ENCODE results near the gene PCSK6.
"Not testable (repeated sequence)": the region's sequence is repeated elsewhere in the genome, so short reads cannot be mapped to it uniquely, and the experiment has no call there.

The PCSK6 gene

DNA sequence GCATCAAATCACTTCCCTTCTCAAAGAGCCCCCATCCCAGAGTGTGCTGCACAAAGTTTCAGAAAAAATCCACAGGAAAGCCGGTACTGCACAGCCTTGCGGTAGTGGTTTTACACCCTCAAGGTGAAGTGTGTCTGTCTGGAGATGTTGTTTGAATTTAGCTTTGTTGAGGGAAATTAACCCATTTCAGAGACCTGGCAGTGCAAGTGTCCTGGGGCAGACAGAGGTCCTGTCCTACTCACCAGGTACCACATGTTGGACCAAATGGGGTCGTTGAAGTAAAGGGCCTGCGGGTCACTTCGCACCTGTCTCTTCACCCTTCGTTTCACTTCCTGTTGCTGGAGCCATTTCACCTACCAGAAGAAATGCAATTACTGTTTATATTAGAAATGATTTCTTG is 57.8 kb downstream of the PCSK6 start:
- DNase-seq (ENCODE audit: low read depth in 2 of 2), result no peak

- no peak for DNase-seq (ENCODE audit: low read depth in 2 of 2)
Observed at GRCh38 chr15:101431301-101431700, 58.2 kb downstream of the PCSK6 start.

DNA sequence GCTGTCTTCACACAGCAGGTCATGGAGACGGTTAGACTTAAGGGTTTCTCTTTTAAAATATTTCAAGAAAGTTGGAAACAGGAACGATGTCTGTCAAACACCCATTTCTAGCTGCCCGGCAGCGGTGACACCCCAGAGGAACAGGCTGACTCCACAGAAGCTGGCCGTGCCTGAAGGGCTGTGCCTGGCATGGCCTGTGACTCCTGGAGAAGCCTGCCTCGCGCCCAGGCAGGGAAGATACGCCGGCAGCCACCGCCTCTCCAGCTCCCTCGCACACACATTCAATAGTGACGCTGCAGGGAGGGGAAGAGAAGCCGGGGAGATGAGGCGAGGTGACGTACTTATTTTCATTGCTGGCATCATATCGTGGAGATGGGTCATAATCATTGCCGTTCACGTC is 59.9 kb downstream of the PCSK6 start:
- DNase-seq (ENCODE audit: low read depth in 2 of 2), result no peak

- no peak for DNase-seq (ENCODE audit: low read depth in 2 of 2)
Observed at GRCh38 chr15:101429191-101429590, 60.3 kb downstream of the PCSK6 start.

- no peak for DNase-seq (ENCODE audit: low read depth in 2 of 2)
Observed at GRCh38 chr15:101428758-101429157, 60.7 kb downstream of the PCSK6 start.

DNA sequence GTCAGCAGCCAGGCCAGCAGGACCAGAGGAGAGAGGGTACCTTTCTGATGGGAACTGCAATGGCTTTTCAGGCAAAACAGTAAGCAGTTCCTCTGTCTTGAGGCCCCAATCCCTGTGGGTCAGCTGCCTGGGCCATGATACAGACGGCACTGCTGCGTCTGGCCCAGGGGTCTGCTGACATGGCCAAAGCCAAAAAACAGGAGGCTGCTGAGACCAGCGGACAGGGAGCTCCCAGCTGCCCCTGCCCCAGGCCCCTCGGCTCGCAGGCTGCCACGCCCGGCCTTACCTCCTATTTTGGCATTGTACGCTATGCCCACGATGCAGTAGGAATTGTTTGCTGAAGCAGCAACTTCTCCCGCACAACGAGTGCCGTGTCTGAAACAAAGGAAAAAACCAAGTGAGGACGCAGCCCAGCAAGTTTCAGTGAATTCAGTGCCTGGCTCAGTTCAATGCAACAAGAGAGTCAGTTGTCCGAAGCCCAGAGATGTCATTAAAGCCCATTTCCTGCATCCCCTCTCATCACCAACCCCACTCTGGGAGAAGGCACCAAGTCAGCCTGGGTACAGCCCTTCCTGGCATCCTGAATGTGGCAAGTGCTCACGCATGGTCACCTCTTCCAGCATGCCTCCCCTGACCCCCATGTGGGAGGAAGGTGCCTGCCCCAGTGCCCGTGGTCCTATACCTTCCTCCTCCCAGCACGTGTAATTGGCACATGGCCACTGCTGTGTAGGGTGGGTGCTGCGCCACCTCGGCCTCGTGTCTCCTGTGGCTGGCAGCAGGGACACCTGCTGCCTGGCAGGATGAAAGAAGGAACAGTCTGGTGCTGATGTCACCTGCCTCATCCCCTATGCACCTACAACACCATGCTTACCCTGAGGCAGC is 61.7 kb downstream of the PCSK6 start:
- DNase-seq (ENCODE audit: low read depth in 2 of 2), result no peak

- no peak for DNase-seq (ENCODE audit: low read depth in 2 of 2)
Observed at GRCh38 chr15:101426761-101427333, 62.7 kb downstream of the PCSK6 start.

GRCh38 chr15:101425787-101426365 is 63.6 kb downstream of the PCSK6 start:
- no peak for DNase-seq (ENCODE audit: low read depth in 2 of 2)

GRCh38 chr15:101424984-101425383 is 64.5 kb downstream of the PCSK6 start:
- no peak for DNase-seq (ENCODE audit: low read depth in 2 of 2)

DNA sequence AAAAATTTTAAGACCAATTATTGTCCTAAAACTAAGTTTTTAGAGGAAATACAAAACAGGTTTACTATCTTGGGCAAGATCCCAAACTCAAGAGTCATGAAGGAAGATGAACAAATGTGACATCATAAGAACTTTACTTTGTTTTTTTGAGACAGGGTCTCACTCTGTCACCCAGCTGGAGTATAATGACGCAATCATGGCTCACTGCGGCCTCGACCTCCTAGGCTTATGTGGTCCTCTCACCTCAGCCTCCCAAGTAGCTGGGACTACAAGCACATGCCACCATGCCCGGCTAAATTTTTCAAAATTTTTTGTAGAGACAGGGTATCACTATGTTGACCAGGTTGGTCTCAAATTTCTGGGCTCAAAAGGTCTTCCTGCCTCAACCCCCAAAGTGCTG is 69.3 kb downstream of the PCSK6 start:
- DNase-seq (ENCODE audit: low read depth in 2 of 2), result no peak

DNA sequence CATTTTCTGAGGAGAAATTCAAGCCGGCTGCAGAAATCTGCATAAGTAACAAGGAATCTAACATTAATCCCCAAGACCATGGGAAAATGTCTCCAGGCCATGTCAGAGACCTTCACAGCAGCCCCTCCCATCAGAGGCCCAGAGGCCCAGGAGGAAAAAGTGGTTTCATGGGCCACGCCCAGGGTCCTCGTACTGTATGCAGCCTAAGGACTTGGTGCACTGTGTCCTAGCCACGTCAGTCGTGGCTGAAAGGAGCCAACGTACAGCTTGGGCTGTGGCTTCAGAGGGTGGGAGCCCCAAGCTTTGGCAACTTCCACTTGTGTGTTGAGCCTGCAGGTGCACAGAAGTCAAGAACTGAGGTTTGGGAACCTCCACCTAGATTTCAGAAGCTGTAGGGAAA is 73.0 kb downstream of the PCSK6 start:
- DNase-seq (ENCODE audit: low read depth in 2 of 2), result not testable (repeated sequence)

DNA sequence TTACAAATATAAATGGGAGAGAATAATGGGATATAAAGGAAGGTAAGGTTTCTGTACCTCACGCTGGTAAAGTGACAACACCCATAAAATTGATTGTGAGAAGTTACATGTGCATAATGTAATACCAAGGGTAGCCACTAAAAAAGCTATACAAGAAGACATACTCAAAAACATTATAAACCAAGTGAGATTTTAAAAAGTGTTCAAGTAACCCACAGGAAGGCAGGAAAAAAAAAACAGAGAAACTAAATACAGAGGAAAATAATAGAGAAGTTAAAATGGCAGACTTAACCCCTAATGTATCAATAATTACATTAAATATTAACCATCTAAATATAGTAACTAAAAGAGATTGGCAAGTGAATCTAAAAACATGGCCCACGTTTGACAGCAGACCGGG is 76.3 kb downstream of the PCSK6 start:
- DNase-seq (ENCODE audit: low read depth in 2 of 2), result no peak

- no peak for DNase-seq (ENCODE audit: low read depth in 2 of 2)
Observed at GRCh38 chr15:101411581-101411980, 77.9 kb downstream of the PCSK6 start.

DNA sequence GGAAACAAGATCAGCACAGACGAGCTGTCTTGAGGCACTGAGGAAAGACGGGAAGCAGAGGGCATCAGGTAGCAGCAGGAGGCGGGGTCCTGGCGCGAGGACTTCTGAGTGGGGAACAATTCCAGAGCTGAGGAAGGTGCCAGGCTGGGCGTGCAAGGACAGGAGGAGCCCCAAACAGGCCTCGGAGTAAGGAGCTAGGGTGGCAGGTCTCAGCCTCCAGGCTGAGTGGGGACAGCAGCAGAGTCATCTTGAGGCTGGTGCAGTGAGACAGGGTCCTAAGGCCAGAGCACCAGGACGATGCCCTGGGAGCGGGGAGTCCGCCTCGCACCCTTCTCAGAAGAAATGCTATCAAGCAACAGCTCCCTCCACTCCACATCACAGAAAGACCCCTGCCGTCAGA is 78.4 kb downstream of the PCSK6 start:
- no peak for DNase-seq (ENCODE audit: low read depth in 2 of 2)

GRCh38 chr15:101410612-101411011 is 78.9 kb downstream of the PCSK6 start:
- no peak for DNase-seq (ENCODE audit: low read depth in 2 of 2)

- DNase-seq (ENCODE audit: low read depth in 2 of 2), result no peak
Observed at GRCh38 chr15:101409621-101410020, 79.9 kb downstream of the PCSK6 start.

GRCh38 chr15:101407966-101408775 is 81.3 kb downstream of the PCSK6 start:
- no peak for DNase-seq (ENCODE audit: low read depth in 2 of 2)

DNA sequence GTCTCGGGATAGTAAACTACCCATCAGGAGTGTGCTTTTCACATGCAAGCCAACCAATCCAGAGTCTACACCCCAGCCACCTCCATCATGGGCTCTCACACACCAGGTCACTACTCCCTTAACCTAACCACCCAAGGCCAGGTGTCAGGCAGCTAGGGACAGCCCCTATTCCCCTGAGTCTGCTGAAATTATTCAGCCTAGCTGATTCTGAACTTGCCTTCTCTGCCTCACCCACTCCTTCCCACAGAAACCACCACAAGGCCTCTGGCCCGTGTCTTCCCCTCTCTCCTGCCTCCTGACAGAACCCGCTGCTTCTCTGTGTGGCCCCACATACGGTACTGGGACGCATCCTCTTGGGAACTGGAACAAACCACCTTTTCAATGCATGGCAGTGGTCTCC is 82.1 kb downstream of the PCSK6 start:
- no peak for DNase-seq (ENCODE audit: low read depth in 2 of 2)

- DNase-seq (ENCODE audit: low read depth in 2 of 2), result no peak
Observed at GRCh38 chr15:101406526-101407195, 82.8 kb downstream of the PCSK6 start.

- no peak for DNase-seq (ENCODE audit: low read depth in 2 of 2)
Observed at GRCh38 chr15:101406036-101406435, 83.5 kb downstream of the PCSK6 start.

DNA sequence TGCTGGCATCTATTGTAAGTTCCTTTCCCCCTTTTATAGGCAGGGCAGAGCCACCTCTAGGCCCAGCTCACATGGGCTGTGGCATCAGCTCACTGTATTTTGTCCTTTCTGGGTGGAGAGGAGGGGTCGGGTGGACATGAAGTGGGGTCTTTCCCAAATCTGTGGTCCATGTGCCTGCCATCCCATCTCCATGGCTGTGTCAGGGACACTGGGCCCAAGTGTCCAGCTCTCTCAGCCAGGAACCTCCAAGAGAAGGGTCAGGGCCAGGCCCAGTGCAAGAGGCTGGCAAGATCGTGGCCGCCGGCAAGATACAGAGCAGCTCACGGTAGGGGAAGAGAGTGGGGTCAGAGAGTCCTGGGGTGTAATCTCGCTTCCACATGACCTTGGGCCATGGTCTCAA is 85.3 kb downstream of the PCSK6 start:
- no peak for DNase-seq (ENCODE audit: low read depth in 2 of 2)

- not testable (repeated sequence) for DNase-seq (ENCODE audit: low read depth in 2 of 2)
Observed at GRCh38 chr15:101402883-101403282, 86.6 kb downstream of the PCSK6 start.
